ENCODE results near the gene TNFSF13. TPM values are rescaled to one million over a fixed set of nuclear protein-coding genes. Genes with fewer than 3 reads are reported as not detected.

TNFSF13 gene, protein sequence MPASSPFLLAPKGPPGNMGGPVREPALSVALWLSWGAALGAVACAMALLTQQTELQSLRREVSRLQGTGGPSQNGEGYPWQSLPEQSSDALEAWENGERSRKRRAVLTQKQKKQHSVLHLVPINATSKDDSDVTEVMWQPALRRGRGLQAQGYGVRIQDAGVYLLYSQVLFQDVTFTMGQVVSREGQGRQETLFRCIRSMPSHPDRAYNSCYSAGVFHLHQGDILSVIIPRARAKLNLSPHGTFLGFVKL
- polyA plus RNA-seq, result 2.4 to 5.7 TPM (median 3.9 TPM) in 3 replicates
- 0.65 TPM for polyA plus RNA-seq (2011; ENCODE audit: low read depth)
- 3.8 and 4.2 TPM in 2 replicates for polyA plus RNA-seq (2011; cell fraction: cytosol; rRNA removed)
- polyA plus RNA-seq (2011; cell fraction: nucleus; rRNA removed), result 6.0 and 6.1 TPM in 2 replicates
- polyA plus RNA-seq (2012; ENCODE audit: low replicate concordance), result 3.6 and 6.1 TPM in 2 replicates
- 1.8 to 3.0 TPM (median 2.2 TPM) in 3 replicates for polyA minus RNA-seq
- polyA minus RNA-seq (2011; cell fraction: cytosol; rRNA and poly(A)+ RNA removed), result 2.1 TPM
- 2.2 and 3.6 TPM in 2 replicates for polyA minus RNA-seq (2011; cell fraction: nucleus; rRNA and poly(A)+ RNA removed)

- Histone ChIP-seq H2AFZ (ENCODE audit: control insufficient read depth, low read length) (peak within 1 kb of the TSS; percentile 87), H3K36me3 (ENCODE audit: control insufficient read depth in 2 of 2, extremely low read depth in 1 of 2, insufficient read depth in 2 of 2, low read length in 2 of 2) (no peaks in the 10 kb centered on the region), H3K27me3 (ENCODE audit: control insufficient read depth, extremely low read depth, insufficient read depth, low read length) (no peaks in the 10 kb centered on the region), H3K79me2 (ENCODE audit: control insufficient read depth, insufficient read depth, low read length) (peaks cover 19% of the 10 kb centered on the region), H3K9me1 (ENCODE audit: control insufficient read depth, extremely low read depth, insufficient read depth, low read length) (no peaks in the 10 kb centered on the region), H3K27ac (ENCODE audit: control insufficient read depth, insufficient read depth, low read length) (peak within 1 kb of the TSS; percentile 49), H3K9ac (ENCODE audit: control insufficient read depth, extremely low read depth, insufficient read depth, low read length) (peak within 1 kb of the TSS; percentile 75), H4K20me1 (ENCODE audit: control insufficient read depth, extremely low read depth, insufficient read depth, low read length) (no peaks in the 10 kb centered on the region), H3K4me2 (ENCODE audit: control insufficient read depth, extremely low read depth, insufficient read depth, low read depth, low read length) (peak within 1 kb of the TSS; percentile 84), H3K4me3 (ENCODE audit: control insufficient read depth in 2 of 3, extremely low read depth in 1 of 3, insufficient read depth in 2 of 3, low read depth in 1 of 3, low read length in 3 of 3) (peak within 1 kb of the TSS; percentile 12 to 50 (median 29)), H3K4me1 (ENCODE audit: control insufficient read depth, extremely low read depth, insufficient read depth, low read length) (peaks cover 39% of the 10 kb centered on the region), H3K9me3 (ENCODE audit: control insufficient read depth, low read depth, low read length) (no peaks in the 10 kb centered on the region)
- DNase-seq (ENCODE audit: low read depth, low spot score) (no peak), FAIRE-seq (no peak)
- dilution Hi-C loops (cut with MboI; ENCODE audit: extremely low pct_ligation_motif_present, low sequenced_read_pairs), result no loop called here
- no peak for TF ChIP-seq CTCF (optimal IDR thresholded peaks at IDR 0.05 in 1 of 3, IDR thresholded peaks at IDR 0.05 in 1 of 3, conservative IDR thresholded peaks at IDR 0.05 in 1 of 3; ENCODE audit: extremely low read depth in 1 of 3, insufficient read depth in 2 of 3, low read length in 3 of 3)
- no peak for TF ChIP-seq EZH2 (IDR thresholded peaks at IDR 0.05; ENCODE audit: low read length)
Measured at GRCh38 chr17:7558544-7559319, at the start of gene TNFSF13. Gene TNFSF13 (plus strand): TSS chr17:7558750. CDS start chr17:7559040, 290 bp downstream.

DNA sequence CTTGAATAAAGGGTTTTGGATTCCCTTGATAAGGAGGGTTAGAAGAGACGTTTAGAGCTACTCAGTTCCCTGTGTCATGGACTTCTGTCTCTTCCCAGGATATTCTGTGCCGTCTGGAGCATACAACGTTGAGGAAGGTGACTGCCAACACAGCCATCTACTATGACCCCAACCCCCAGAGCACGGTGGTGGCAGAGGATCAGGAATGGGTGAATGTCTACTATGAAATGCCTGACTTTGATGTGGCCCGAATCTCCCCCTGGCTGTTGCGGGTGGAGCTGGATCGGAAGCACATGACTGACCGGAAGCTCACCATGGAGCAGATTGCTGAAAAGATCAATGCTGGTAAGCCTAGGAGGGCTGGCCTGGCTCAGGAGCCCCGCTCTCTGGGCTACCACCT lies 49.7 kb upstream of the TNFSF13 start:
- FAIRE-seq, result no peak
- no peak overlapping the region for H3K9ac ChIP-seq (ENCODE audit: control insufficient read depth, extremely low read depth, insufficient read depth, low read length)
- H3K9me1 ChIP-seq (ENCODE audit: control insufficient read depth, extremely low read depth, insufficient read depth, low read length), result no peaks in the 10 kb centered on the region
- no peak for DNase-seq (ENCODE audit: low read depth, low spot score)
- no peak overlapping the region for H3K4me3 ChIP-seq (ENCODE audit: control insufficient read depth in 2 of 3, extremely low read depth in 1 of 3, insufficient read depth in 2 of 3, low read depth in 1 of 3, low read length in 3 of 3)
- dilution Hi-C loops (cut with MboI; ENCODE audit: extremely low pct_ligation_motif_present, low sequenced_read_pairs), result no loop called here
- peaks cover 47 to 54% of the 10 kb centered on the region in 2 experiments for H3K36me3 ChIP-seq (ENCODE audit: control insufficient read depth in 2 of 2, extremely low read depth in 1 of 2, insufficient read depth in 2 of 2, low read length in 2 of 2)
- no peaks in the 10 kb centered on the region for H3K9me3 ChIP-seq (ENCODE audit: control insufficient read depth, low read depth, low read length)
- H3K79me2 ChIP-seq (ENCODE audit: control insufficient read depth, insufficient read depth, low read length), result no peaks in the 10 kb centered on the region
- H4K20me1 ChIP-seq (ENCODE audit: control insufficient read depth, extremely low read depth, insufficient read depth, low read length), result no peaks in the 10 kb centered on the region
- TF ChIP-seq EZH2 (IDR thresholded peaks at IDR 0.05; ENCODE audit: low read length) (no peak), CTCF (optimal IDR thresholded peaks at IDR 0.05 in 1 of 3, IDR thresholded peaks at IDR 0.05 in 1 of 3, conservative IDR thresholded peaks at IDR 0.05 in 1 of 3; ENCODE audit: extremely low read depth in 1 of 3, insufficient read depth in 2 of 3, low read length in 3 of 3) (no peak)
- no peak overlapping the region for H2AFZ ChIP-seq (ENCODE audit: control insufficient read depth, low read length)
- no peak overlapping the region for H3K27ac ChIP-seq (ENCODE audit: control insufficient read depth, insufficient read depth, low read length)
- H3K4me2 ChIP-seq (ENCODE audit: control insufficient read depth, extremely low read depth, insufficient read depth, low read depth, low read length), result no peak overlapping the region
- H3K4me1 ChIP-seq (ENCODE audit: control insufficient read depth, extremely low read depth, insufficient read depth, low read length), result no peaks in the 10 kb centered on the region
- no peaks in the 10 kb centered on the region for H3K27me3 ChIP-seq (ENCODE audit: control insufficient read depth, extremely low read depth, insufficient read depth, low read length)
